Esophagus squamous epithelium (tissue), 4 donors: Measurements from ENCODE around the gene CNOT4.

Source experiments
- CTCF ChIP-seq, 6 experiments: fragments of 450-650 bp in 4 of 6; fragments of 200-600 bp in 2 of 6; sonication (generic) in 2 of 6; IDR thresholded peaks; one replicate each; pipeline ENCODE4 v1.5.1; 2016 to 2019; ENCODE audit warnings: antibody characterized with exemption in 6 of 6, mild to moderate bottlenecking in 4 of 6, moderate library complexity in 4 of 6
- POLR2A ChIP-seq, 4 donors: fragments of 450-650 bp; IDR thresholded peaks; one replicate each; pipeline ENCODE4 v1.6.1; 2017; ENCODE audit warnings: antibody characterized with exemption in 4 of 4, mild to moderate bottlenecking in 4 of 4, moderate library complexity in 3 of 4

GRCh38 chr7:135328526-135328925 is 181.4 kb downstream of the CNOT4 start:
- no peak for TF ChIP-seq CTCF (IDR thresholded peaks at IDR 0.05)
- no peak for TF ChIP-seq POLR2A (IDR thresholded peaks at IDR 0.05)
